CD4-positive, alpha-beta T cell treated with Interleukin-4 for 4 hours (primary cell): Measurements from ENCODE around the gene FBLN1.

Experiments used
- DNase-seq: peaks from one replicate; pipeline ENCODE4 v3.0.0-alpha.2; 2020

Gene FBLN1

DNA sequence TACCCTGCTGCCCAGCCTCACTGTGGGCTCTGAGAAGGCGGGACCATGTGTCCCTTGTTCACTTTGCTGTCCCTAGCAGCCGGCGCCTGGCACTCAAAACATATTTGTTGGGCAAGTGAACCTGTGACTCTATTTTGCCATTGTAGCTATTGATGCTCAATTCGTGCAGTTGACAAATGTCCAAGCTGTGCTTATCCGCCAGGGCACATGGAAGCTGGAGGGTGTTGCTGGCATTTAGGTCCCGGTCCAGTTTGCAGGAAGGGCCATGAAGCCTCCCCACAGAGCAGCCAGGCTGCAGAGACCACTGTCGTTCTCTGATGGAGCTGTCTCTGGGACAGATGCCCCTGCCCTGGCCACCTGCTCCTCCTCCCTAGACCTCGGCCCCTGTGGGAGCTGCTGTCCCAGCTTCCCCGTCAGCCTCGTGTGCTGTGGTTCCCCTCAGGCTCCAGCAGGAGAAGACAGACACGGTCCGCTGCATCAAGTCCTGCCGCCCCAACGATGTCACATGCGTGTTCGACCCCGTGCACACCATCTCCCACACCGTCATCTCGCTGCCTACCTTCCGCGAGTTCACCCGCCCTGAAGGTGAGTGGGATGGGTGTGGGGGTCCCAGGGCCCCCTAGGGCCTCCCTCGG, 71.5 kb downstream of the FBLN1 start:
- DNase-seq: no peak

DNA sequence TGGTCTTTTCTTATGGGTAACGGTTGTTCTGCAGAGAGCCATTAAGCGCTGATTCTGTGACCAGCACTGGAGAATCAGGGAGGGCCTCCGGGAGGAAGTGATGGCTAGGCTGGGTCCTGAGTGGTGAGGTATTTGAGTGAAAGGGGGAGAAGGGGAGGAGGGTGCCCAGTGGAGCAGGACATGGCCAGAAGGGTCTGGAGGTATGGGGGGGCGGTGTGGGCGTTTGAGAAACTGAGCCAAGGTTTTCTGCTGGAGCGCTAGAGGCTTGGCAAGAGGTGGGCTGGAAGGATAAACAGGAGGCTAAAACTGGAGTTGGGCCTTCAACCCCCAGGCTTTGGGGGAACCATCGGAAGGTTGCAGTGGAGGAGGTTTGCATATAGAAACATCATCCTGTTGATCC, 72.5 kb downstream of the FBLN1 start:
- no peak for DNase-seq

DNA sequence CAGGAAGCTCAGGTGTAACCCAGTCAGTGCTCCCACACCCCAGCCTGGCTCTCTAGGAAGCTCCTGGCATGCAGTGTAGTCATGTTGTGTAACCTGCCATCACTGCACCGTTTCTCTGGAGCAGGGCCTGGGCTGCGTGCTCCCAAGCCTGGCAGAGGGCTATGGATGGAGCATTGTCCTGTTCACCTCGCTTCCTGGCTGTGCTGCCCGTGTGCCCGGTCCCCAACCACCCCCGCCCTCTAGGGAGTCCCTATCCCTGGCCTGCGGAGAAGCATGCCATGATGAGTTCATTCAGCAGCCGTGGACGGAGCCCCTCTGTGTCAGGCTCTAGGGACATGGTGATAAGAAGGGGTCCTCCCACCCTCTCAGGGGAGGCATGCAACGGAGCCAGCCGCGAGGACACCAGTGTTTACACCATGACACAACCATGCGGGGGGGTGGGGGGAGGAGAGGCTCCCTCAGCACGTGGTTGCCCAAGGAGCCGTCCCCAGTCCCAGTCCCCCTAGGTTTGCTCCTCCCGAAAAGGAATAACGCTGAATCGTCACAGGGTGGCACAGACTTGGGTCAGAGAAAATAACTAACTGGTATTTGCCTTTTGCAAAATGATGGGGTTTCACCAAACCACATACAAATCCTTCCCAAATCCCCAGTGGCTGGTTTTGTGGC, 73.1 kb downstream of the FBLN1 start:
- no peak for DNase-seq

DNA sequence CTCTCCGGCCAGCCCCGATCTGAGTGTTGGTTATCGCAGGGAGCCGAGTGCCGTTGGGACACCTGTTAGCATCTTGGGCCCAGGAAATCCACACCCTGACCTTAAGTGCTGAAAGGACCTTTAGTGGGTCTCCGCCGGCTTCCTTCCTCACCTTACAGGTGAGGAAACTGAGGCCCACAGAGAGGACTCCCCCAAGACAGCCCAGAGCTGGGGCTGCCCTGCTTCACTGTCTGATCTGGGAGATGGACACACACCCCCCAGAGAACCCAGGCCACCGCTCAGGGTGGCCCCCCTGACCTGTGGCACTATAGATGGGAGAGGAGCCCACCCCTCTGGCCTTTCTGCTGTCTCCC, 73.6 kb downstream of the FBLN1 start:
- DNase-seq: no peak

DNA sequence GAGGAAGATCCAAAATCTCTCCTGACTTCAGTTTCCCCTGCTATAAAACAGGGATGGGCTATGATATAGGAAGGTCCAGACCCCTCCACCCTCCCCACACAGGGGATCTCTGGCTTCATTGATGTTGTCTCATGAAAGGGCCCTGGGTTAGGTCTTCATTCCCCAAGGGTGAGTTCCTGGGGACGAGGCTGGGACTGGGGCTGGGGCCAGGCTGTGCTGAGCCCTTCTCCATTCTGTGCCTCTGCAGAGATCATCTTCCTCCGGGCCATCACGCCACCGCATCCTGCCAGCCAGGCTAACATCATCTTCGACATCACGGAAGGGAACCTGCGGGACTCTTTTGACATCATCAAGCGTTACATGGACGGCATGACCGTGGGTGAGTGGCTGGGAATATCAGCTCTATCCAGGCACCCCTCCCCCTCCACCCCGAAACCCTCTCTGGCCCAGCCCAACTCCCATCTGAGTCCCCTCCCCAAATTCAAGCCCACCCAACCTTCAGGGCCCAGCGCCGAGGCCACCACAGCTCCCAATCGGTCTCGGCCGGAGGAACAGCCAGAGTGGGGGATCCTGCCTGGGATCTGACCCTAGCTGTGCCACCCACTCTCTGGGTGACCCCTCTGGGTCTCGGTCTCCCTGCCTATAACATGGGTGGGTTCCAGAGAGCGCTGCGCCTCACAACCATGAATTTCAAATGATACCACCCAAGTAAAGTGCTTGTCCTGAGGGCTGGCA, 74.2 kb downstream of the FBLN1 start:
- DNase-seq: no peak

DNA sequence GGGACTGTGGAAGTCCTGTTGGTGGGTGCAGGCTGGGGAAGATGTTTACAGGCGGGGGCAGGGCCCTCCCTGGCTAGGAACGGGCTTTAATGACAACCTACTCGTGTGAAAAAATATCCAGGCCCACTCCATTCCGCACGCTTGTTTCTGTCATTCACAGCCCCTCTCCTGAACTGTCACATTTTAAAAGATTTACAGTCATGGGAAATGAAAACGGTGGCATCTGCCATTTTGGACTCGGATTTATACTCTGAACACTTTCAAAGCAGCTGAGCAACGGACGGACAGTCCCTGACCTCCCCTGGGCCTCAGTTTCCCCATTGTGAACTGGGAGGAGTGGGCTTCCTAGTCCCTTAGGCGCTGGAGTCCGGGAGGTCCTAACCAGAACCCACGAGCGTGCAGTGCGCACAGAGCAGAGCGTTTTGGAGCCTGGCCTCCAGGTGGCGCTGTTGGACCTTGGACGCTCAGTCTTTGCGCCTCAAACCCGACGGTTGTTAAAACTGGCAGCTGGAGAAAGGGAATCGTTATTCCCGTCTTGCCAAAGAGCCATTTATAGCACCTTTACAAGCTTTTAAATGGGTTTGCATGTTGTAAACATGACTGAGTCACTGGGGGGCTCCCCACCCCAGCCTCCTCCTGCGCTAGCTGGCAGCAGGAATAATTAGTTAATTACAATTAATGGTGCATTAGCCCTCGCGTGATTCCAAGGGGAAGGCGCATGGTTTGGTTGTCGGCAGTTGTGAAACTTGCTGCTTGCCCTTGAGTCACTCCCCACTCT, 75.3 kb downstream of the FBLN1 start:
- DNase-seq: peak; percentile 53

DNA sequence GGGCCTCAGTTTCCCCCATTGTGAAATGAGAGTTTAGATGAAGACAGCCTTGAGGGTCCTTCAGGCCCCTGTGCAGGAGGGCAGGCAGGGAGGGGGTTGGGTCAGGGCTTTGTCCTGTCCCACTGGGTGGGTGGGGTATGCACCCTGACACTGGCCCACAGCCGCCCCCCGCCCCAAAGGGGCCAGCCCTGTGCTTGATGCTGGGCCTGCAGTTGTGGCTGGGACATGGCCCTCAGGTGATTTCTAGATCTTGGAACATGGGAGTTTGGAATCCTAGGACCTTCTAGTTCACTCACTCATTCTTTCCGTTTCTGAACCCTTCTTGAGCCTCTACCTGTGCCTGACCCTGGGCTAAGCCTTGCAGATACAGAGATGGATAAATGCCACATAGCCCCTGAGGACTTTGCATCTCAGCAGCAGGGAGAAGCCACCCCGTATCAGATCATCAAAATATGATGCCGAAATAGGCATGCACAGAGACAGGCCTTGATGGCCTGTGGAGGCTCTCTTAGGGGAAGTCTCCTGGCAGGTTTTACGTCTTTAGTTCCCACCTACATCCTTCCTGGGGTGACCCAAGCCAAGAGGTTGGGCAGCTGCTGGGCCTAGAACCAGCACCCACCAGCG, 76.0 kb downstream of the FBLN1 start:
- no peak for DNase-seq

DNA sequence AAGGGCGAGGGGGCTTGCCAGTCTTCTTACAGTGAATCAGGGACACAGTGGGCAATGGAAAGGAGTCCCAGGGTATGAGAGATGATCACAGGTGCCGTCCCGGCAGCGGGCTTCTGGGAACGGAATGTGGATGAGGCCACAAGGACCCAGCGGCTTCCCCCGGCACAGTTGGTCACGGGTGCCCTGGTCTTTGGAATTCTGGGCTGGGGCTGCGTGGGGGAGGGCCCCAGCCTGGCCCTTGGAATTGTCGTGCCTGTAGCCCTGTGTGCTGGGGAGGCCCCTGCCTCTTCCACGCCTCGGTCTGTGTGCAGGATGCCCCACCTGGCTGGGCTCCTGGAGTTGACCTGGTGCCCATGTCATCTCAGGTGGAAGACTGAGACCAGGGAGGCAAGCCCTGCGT, 76.6 kb downstream of the FBLN1 start:
- DNase-seq: no peak

DNA sequence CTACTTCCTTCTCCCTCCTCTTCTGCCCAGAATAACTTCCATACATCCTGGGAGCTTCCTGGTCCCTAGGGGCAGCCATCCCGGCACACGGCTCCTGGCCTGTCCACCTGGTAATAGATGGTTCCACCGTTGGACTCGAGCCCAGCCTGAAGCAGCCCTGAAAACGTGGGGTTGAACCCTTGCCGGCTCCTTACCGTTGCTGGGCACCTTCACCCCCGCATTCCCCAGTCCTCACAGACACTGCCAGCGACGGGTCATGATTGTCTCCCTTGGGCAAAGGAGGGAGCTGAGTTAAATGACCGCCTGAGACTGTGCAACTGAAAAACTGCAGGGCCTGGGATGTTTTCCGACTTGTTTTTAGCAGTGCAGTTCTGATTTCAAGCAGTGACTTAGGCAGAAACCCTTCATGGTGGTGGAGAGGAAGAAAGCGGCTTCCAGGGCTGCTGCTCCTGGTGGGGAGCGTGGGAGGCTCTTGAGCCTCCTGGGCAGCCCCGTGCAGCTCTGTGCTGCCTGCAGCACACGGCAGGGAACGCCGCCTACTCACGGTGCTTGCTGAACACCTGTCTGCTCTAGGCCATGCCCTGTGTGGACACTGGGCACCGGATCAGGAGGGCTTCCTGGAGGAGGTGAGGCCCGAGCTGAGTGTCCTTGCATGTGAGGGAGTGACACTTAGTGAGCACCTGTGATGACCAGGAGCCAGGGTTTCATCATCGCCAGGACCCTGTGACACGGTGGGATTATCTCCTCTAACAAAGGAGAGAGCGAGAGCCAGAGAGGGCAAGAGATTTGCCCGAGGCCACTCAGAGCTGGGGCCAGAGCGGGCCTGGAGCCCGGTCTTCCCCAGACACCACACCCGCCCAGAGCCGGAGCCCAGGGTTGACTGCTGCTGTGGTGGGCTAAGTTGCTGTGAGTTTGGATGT, 77.4 kb downstream of the FBLN1 start:
- DNase-seq: no peak

DNA sequence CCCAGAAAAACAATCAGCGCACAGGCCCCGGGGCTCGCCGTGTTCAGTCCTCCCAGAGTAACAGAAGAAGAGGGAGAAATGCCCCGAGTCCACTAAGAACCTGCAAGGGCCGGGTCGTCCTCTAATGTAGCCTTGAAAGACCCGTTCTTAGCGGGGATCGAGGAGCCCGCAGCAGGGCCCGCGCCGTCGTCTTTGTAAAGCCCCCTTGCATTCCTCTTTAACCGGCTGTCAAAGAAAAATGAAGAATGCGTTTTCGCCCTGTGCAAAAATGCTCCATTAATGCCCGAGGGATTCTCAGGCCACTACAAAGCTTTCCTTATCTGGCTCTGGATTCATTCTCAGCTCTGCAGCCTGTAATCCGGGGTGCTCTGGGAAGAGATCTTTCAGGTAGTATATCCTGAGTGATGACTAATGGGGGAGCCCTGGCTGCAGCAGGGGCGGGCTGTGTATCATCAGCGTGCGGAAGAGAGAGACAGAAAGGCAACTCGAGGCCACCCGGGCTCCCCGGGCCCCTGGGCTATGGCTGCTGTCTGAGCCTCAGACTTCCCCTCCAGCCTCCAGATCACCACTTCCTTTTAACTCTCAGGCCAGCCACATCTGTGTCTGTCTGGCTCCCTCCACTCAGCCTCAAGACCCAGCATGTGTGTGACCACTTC, 78.2 kb downstream of the FBLN1 start:
- no peak for DNase-seq

DNA sequence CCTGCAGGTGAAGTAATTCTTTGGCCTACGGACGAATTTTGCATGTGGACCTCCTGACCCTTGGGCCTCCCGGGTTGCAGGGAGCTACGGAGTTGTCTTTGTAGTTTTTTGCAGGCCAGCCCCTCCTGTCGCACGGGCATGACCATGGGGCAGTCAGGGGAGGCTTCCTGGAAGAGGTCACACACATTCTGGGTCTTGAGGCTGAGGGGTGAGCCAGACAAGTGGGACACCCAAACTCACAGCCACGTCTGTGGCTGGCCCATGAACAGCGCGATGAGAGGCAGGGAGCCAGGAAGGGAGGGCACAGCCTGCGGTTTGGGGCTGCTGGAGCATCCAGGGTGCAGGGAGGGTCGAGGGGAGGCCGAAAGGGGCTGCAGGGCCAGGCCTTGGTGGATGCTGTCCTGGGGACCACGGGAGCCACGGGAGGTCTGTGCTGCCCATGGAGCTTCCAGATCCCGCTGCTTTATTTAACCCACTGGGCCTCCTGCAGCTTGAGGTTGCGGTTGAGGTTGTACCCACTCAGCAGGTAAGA, 78.9 kb downstream of the FBLN1 start:
- DNase-seq: no peak

DNA sequence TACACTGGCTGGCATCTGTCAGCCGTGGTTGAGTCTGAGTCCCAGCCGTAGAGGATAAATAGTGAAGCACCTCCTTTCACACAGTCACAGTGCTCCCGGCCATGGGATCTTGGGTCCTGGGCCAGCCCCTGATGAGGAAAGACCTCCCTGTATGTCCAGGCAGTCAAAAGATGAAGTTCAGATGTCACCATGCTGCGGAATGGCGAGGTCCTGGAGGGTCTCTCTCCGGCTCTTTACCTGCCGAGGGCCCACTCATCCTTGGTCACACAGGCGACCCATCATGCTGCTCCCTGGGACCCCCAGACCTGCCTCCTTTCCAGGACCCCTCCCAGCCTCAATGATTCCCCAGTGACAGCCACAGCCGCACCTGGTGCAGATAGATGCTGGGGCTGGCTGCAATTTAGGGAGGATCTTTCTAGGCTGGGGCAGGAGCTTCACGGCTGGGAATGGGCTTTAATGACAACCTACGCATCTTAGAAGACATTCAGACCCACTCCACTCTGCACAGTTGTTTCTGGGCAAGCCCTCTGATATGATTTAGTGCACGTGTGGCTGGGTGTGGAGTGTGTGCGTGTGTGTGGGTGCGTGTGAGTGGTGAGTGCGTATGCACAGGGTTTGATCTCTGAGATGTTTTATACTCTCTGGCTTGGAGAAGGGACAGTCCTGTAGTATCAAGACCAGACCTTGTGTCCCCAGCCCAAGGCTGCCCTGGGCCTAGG, 79.7 kb downstream of the FBLN1 start:
- DNase-seq: no peak

DNA sequence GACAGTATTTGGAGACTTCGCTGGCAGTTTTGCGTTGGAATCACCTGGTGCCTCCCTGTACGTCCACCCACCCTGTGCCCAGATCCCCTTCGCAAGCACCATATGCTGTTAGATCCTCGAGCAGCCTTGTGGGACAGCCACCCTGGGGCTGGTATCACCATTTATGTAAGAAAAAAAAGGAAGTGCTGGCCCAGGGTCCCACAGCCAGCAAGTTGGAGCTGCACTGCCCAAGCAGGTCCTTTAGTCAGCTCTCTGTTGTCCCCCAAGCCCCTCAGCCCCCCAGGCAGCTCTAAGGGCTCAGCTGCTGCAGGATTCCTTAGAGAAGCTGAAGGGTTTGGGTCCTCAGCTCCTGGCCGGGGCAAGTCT, 80.3 kb downstream of the FBLN1 start:
- DNase-seq: no peak

DNA sequence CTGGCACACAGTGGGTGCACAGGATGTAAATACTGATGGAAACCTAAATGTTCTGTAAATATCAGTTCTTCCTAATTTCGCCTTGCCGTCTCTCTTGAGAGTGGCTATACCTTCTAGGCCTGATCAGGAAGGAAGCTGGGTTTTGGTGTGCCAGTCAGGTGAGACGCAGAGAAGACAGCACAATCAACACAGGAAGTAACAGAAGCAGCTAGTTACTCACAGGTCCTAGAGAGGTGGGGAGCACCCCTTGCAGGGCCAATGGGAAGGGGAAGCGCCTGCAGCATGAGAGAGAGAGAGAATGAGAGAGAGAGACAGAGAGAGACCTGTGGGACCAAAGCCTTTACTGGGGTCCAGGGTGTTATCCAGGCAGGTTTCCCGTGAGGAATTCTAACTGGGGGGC, 80.8 kb downstream of the FBLN1 start:
- DNase-seq: peak; percentile 35

DNA sequence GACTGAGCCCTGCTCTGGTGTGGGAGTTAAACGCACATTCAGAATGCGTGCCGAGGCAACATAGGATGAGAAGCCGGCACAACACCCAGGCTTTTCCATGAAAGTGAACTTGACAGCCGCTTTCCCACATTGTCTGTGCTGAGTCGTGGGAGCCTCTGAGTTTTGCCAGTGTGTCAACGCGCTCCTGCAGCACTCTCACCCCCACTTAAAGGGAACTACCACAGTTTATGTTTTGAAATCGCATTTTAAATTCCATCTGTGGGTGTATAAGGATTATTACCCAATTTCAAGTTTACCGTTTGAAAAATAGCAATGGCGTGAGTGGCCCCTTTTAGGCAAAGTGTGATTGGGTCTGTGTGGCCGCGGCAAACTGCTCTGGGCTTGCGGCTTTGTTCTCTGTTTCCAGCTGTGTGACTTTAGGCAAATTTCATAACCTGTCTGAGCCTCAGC, 81.5 kb downstream of the FBLN1 start:
- DNase-seq: no peak

DNA sequence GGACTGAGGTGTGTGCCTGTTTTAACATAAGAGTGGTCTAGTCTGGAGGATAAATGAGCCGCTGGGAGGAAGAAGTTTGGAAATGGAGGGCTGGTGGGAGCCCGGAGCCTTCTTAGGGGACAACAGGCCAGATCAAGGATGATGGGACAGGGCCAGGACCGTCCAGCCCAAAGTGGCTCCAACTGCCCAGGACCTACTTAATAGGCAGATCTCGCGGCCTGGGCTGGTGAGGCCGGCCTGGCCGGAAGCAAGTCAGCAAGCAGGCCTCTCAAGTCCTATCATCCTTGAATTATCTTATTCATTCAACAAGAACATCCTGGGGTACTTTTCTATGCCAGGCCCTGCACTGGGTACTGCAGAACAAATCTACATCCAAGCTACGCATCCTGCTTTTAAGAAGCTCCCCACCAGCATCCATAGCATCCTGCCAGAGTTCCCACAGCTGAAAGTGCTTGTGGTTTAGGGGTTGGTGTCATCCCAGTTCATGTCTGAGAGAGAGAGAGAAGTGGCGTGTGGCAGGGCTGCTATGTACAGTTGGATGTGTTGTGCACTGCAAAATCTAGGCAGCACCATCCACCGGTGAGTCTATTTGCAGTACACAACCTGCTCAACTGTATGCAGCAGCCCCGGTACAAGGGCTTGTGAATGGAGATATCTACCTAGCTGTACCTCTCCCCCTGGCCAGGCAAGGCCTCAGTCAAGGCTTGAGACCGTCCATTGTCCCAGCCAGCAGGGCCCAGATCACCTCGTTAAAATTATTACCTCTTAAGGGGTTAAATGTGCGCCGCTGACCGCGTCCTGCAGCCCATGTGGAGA, 82.1 kb downstream of the FBLN1 start:
- DNase-seq: no peak

DNA sequence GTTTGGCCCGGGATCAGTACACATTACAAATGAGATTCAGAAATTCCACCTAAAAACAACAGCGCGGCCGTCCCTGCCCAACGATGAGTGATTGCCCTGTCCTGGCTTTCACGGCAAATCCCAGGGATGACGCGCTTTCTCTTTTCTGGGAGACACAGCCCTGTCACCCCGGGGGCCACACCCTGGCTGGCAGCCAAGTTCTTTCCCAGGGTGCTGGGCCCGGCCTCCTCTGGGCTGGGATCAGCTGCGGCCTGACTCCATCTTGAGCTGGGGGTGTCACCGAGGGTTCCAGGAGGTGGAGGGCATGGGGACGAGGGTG, 82.7 kb downstream of the FBLN1 start:
- DNase-seq: no peak

DNA sequence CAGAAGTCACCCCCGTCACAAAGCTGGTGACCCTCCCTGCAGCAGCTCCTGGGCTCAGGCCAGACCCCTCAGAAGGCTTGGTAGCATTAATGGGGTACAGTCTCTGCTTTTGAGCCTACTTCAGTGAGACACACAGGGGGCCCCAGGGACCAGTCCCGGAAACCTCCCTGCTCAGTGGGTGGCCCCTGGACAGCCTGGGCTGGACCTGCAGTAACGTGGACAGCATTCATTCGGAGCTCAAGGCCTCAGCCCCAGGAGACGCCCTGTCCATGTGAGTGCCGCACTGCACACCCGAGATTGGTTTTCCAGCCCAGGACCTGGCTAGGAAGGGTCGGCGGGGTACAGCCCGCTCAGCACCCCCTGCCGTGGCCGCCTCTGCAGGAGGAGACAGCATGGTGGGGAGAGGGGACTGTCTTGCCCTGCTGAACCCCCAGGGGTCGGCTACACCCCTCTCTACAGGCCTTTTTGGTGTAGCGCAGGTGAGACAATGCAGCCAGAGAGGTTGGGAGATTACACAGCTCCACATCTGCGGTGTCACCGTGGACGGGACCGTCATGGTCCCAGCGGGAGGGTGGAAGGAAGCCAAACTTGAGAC, 83.4 kb downstream of the FBLN1 start:
- no peak for DNase-seq

DNA sequence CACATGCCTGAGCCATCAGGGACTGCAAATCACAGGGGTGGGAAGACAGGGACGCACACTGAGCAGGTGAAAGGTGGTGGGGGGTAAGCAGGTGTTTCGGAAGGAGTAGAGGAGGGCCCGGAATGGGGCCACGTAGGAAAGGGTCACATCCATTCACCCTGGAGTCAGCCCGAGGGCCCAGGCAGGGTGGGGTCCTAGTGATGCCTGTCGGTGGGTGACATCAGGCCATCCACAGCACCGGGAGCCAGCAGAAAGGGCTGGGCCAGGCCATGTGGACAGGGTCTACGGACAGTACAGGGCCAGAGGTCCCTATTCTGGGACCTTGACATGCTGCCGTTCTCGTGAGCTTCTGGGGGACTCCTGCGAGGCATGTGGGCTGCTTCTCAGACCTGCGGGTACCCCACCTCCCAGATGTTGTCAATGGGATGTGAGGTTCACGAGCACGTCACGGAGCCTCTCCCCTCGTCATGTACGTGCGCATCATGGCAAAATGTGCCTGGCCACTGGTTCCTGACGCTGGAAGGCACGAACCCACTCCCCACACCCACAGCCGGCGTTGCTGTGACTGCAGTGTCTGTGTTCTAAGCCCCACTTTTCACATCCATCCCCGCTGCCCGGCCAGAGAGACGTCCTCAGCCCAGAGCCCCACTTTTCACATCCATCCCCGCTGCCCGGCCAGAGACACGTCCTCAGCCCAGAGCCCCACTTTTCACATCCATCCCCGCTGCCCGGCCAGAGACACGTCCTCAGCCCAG, 84.1 kb downstream of the FBLN1 start:
- DNase-seq: no peak
